HT-29 (cell line): ENCODE data around the gene FRY. TPM values are rescaled to one million over a fixed set of nuclear protein-coding genes. Genes with fewer than 3 reads are reported as not detected.

Experiments used
- DNase-seq: peaks from one replicate; pipeline ENCODE4 v3.0.0-alpha.2; 2015; ENCODE audit warnings: low spot score
- total RNA-seq: library from RNA; depleted of rRNA; stranded (reverse); fragments of >200 nt; shearing (Covaris generic); gene quantifications from 2 replicates; pipeline ENCODE4 v1.2.3, GENCODE V29; 2014

FRY gene
- total RNA-seq, 1 experiment from 2014 or later: 29.4 TPM

- no peak for DNase-seq
Observed at GRCh38 chr13:32126756-32127155, 95.2 kb downstream of the FRY start.

- no peak for DNase-seq
Observed at GRCh38 chr13:32127691-32128090, 96.1 kb downstream of the FRY start.

GRCh38 chr13:32134241-32135055 is 102.9 kb downstream of the FRY start:
- no peak for DNase-seq

GRCh38 chr13:32135056-32135390 is 103.4 kb downstream of the FRY start:
- no peak for DNase-seq

- DNase-seq: no peak
Observed at GRCh38 chr13:32135655-32136054, 104.1 kb downstream of the FRY start.

GRCh38 chr13:32136061-32136460 is 104.5 kb downstream of the FRY start:
- DNase-seq: no peak

- no peak for DNase-seq
Observed at GRCh38 chr13:32136716-32137115, 105.1 kb downstream of the FRY start.

GRCh38 chr13:32139251-32139650 is 107.7 kb downstream of the FRY start:
- no peak for DNase-seq

GRCh38 chr13:32140109-32140508 is 108.5 kb downstream of the FRY start:
- no peak for DNase-seq

GRCh38 chr13:32141462-32141861 is 109.9 kb downstream of the FRY start:
- DNase-seq: no peak

- no peak for DNase-seq
Observed at GRCh38 chr13:32142115-32142514, 110.5 kb downstream of the FRY start.

GRCh38 chr13:32142956-32143375 is 111.4 kb downstream of the FRY start:
- peak; percentile 37 for DNase-seq

GRCh38 chr13:32147193-32147592 is 115.6 kb downstream of the FRY start:
- DNase-seq: no peak

GRCh38 chr13:32147976-32148375 is 116.4 kb downstream of the FRY start:
- no peak for DNase-seq

- no peak for DNase-seq
Observed at GRCh38 chr13:32150239-32150638, 118.7 kb downstream of the FRY start.

- DNase-seq: no peak
Observed at GRCh38 chr13:32150794-32151193, 119.2 kb downstream of the FRY start.

- DNase-seq: no peak
Observed at GRCh38 chr13:32151240-32151639, 119.7 kb downstream of the FRY start.

GRCh38 chr13:32153056-32153455 is 121.5 kb downstream of the FRY start:
- no peak for DNase-seq

GRCh38 chr13:32159137-32159869 is 127.7 kb downstream of the FRY start:
- DNase-seq: no peak

GRCh38 chr13:32162395-32163005 is 130.9 kb downstream of the FRY start:
- no peak for DNase-seq

GRCh38 chr13:32164622-32165268 is 133.2 kb downstream of the FRY start:
- DNase-seq: peak; percentile 96

- no peak for DNase-seq
Observed at GRCh38 chr13:32165796-32166195, 134.2 kb downstream of the FRY start.
